T-cell (primary cell): Measurements from ENCODE around the gene ATP5IF1. TPM values are rescaled to one million over a fixed set of nuclear protein-coding genes. Genes with fewer than 3 reads are reported as not detected.

Source experiments
- ATAC-seq, 4 experiments: fragments of 200-7000 bp in 3 of 4; fragments of 150-1000 bp in 1 of 4; cut with Tn5 transposase; replicated peaks in 1 of 4; 1 replicate in 3 of 4; 2 replicates in 1 of 4; pipeline ENCODE4 v1.10.0; 2021; ENCODE audit warnings: moderate library complexity in 3 of 4, mild to moderate bottlenecking in 2 of 4, moderate number of reproducible peaks in 1 of 4
- CTCF ChIA-PET, 2 donors: fragments of 300-600 bp; sonication (Branson Sonifier 250); formaldehyde crosslinking; loops; one replicate each; lab custom pipeline; 2022; ENCODE audit warnings: antibody characterized with exemption in 2 of 2; lab: Charles Lee
- POLR2A ChIA-PET, 2 donors: fragments of 300-600 bp; sonication (Branson Sonifier 250); formaldehyde crosslinking; loops; one replicate each; lab custom pipeline; 2022; ENCODE audit warnings: antibody characterized with exemption in 2 of 2; lab: Charles Lee
- DNase-seq, 35 experiments: peaks; one replicate each; pipeline versions ENCODE4 v3.0.0 to v3.0.0-alpha.2; 2013 to 2023
- H3K27ac ChIP-seq: one replicate; pipeline ENCODE4 v1.5.1; 2013; ENCODE audit warnings: low read length
- H3K27me3 ChIP-seq, 2 experiments: replicated peaks in 1 of 2; 1 replicate in 1 of 2; 2 replicates in 1 of 2; pipeline versions ENCODE4 v1.6.1 to v1.7.0; 2013; ENCODE audit warnings: low read length in 1 of 2, mixed read lengths in 1 of 2; ENCODE audit not compliant: control insufficient read depth in 2 of 2, insufficient read depth in 2 of 2; ENCODE audit errors: extremely low read depth in 1 of 2
- H3K36me3 ChIP-seq, 2 donors: 1 replicate in 1 of 2; 2 replicates in 1 of 2; pipeline versions ENCODE4 v1.6.1 to v1.7.0; 2013; ENCODE audit warnings: low read length in 1 of 2; ENCODE audit not compliant: control insufficient read depth in 2 of 2, insufficient read depth in 1 of 2; ENCODE audit errors: extremely low read depth in 1 of 2
- H3K4me1 ChIP-seq, 2 experiments: 1 replicate in 1 of 2; 2 replicates in 1 of 2; pipeline versions ENCODE4 v1.6.1 to v1.7.0; 2013; ENCODE audit warnings: low read length in 2 of 2, mixed read lengths in 1 of 2; ENCODE audit not compliant: insufficient read depth in 2 of 2, control insufficient read depth in 1 of 2; ENCODE audit errors: extremely low read depth in 1 of 2
- H3K4me3 ChIP-seq, 2 donors: 1 replicate in 1 of 2; 2 replicates in 1 of 2; pipeline versions ENCODE4 v1.5.1 to v1.7.0; 2013; ENCODE audit warnings: mild to moderate bottlenecking in 2 of 2, low read length in 1 of 2, moderate library complexity in 1 of 2; ENCODE audit not compliant: control insufficient read depth in 1 of 2; ENCODE audit errors: extremely low read depth in 1 of 2
- H3K9me3 ChIP-seq: 2 replicates; pipeline ENCODE4 v1.7.0; 2013
- H3K27ac Mint-ChIP-seq, 2 donors: one replicate each; pipeline ENCODE4 v1.8.0; 2020 to 2021; ENCODE audit warnings: mild to moderate bottlenecking in 2 of 2, mixed read lengths in 2 of 2
- H3K27me3 Mint-ChIP-seq, 2 donors: one replicate each; pipeline ENCODE4 v1.8.0; 2021 to 2022; ENCODE audit warnings: mixed read lengths in 2 of 2
- H3K36me3 Mint-ChIP-seq: one replicate; pipeline ENCODE4 v1.8.0; 2021; ENCODE audit warnings: mixed read lengths
- H3K4me1 Mint-ChIP-seq, 3 donors: one replicate each; pipeline ENCODE4 v1.8.0; 2020 to 2022; ENCODE audit warnings: mixed read lengths in 3 of 3, mild to moderate bottlenecking in 1 of 3
- H3K4me3 Mint-ChIP-seq, 3 donors: one replicate each; pipeline ENCODE4 v1.8.0; 2020 to 2022; ENCODE audit warnings: mild to moderate bottlenecking in 3 of 3, mixed read lengths in 3 of 3, moderate library complexity in 3 of 3
- H3K9me3 Mint-ChIP-seq, 3 donors: one replicate each; pipeline ENCODE4 v1.8.0; 2020 to 2022; ENCODE audit warnings: mixed read lengths in 3 of 3
- WGBS: methylation state at CpG from one replicate; pipeline ENCODE4 v1.1.5; 2013; ENCODE audit warnings: missing lambda C conversion rate; ENCODE audit not compliant: insufficient coverage; 5-methylcytosine and 5-hydroxymethylcytosine counted together
- total RNA-seq, 35 experiments: library from RNA in 6 of 35; stranded (reverse) in 6 of 35; fragments of 120-200 nt in 1 of 35; gene quantifications; one replicate each; pipeline versions ENCODE4 v1.2.1 to v1.2.4 and lab custom pipeline; 2013 to 2026

The ATP5IF1 gene
- total RNA-seq (100 to 1,000 TPM in 1 of 5 donors, 10 to 100 TPM in 4; 74.4 to 106 (median 93.5) TPM), total RNA-seq (lab: John Stamatoyannopoulos, UW) (10.2 to 60.0 (median 43.0) reads per million in 29 experiments)
- total RNA-seq (2013), result 83.1 TPM

DNA sequence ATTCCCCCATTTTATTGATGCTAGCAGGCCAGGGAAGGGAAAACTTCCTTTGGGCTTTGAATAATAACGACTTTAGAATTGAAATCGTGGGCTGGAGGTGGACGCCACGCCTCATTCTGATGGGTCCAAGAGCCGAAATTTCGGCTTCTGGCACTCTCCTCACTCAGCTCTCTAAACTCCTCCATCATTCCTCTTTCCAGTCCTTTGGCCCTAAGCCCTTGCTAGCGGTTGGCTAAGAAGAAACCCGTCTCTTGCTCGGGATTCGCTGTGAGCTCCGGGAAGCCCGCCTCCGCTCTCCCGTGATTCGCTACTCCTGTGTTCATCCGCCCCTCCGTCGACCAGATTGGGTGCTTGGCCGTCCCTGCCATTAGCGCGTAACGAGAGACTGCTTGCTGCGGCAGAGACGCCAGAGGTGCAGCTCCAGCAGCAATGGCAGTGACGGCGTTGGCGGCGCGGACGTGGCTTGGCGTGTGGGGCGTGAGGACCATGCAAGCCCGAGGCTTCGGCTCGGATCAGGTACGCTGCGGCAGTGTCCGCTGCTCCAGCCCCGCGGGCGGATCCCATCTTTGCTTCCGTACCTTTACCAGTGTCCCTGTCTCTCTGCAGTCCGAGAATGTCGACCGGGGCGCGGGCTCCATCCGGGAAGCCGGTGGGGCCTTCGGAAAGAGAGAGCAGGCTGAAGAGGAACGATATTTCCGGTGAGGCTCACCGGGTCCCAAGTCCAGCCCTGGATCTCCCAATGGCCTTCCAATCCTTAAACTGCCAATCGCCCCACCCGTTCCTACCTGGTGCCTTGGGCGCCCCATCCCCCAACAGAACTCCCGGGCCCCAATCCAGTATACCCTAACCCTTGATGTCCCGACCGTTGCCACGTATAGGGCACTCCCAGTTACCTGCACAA is at the start of gene ATP5IF1:
Gene ATP5IF1 (plus strand): TSS at position 370 of the 901 bp plus-strand sequence. CDS start 60 bp downstream, at position 430.
- Mint-ChIP-seq H3K36me3 (peaks cover 3% of the 10 kb centered on the region), H3K27me3 (no peaks in the 10 kb centered on the region), H3K4me3 (no peak within 1 kb of the TSS), H3K9me3 (no peaks in the 10 kb centered on the region), H3K27ac (no peak within 1 kb of the TSS), H3K4me1 (peaks cover 21 to 28% (median 23%) of the 10 kb centered on the region in 3 donors)
- H3K27me3 ChIP-seq, result no peaks in the 10 kb centered on the region
- ChIA-PET CTCF (interaction anchor here (0.6 to 1.7 kb wide), 7 partner anchors 10 to 681 kb away, joined by 3 to 20 read pairs (median 4); partner anchors contain the start of genes EYA3 (in 1 of the 2) and YTHDF2 (in 1 of the 2)), POLR2A (interaction anchor here (0.6 to 2.5 kb wide), 7 partner anchors 8 to 1684 kb away, joined by 3 to 37 read pairs (median 4); partner anchors contain the start of gene MED18 (in 1 of the 2))
- H3K36me3 ChIP-seq, result peaks cover 0 to 6% of the 10 kb centered on the region in 2 donors
- H3K4me1 ChIP-seq, result peaks cover 18 to 43% of the 10 kb centered on the region in 2 experiments
- peak within 1 kb of the TSS; percentile 83 for H3K27ac ChIP-seq
- H3K9me3 ChIP-seq, result no peaks in the 10 kb centered on the region
- under 1% methylated on average over 60 of the region's 60 CpGs for WGBS
- peak; percentile 80 to 97 (median 94) for DNase-seq
- ATAC-seq, result peak; percentile 95 to 97 (median 97)
- peak within 1 kb of the TSS; percentile 97 to 99 for H3K4me3 ChIP-seq

DNA sequence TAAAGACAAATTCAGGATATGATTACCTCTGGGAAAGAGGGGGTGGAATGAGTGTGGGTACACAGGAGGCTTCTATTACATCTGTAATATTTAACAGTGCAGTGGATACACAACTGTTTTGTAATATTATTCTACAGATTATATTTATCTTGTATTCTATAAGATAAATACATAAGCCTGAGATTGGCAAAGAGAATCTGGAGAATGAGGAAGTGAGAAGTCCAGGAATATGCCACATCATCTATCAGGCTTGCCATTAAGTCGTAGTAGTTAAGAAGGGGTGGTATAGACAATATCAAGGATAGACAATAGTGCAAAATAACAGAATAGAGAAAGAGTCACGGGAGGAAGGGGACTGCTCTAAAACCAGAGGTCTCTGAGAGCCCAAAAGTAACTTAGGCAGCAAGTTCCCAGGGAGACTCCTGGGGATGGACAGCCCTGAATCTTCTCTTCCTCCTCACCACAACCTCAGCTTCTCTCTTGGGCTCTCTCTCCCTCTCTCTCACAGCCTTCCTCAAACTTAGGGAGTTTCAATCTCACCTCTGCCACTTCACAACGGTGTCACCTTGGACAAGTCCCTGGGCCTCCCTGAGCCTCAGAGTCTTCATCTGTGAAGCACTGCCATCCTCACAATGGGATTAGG is 45.5 kb upstream of the ATP5IF1 start:
- Histone ChIP-seq H3K4me1 (peaks cover 0 to 19% of the 10 kb centered on the region in 2 experiments), H3K9me3 (no peaks in the 10 kb centered on the region), H3K4me3 (no peak overlapping the region), H3K27ac (no peak overlapping the region), H3K27me3 (no peaks in the 10 kb centered on the region), H3K36me3 (peaks cover 0 to 3% of the 10 kb centered on the region in 2 donors)
- ChIA-PET CTCF (no interaction called here), POLR2A (no interaction called here)
- Mint-ChIP-seq H3K4me1 (no peaks in the 10 kb centered on the region), H3K9me3 (no peaks in the 10 kb centered on the region), H3K27me3 (no peaks in the 10 kb centered on the region), H3K27ac (no peak overlapping the region), H3K4me3 (no peak overlapping the region), H3K36me3 (peaks cover 9% of the 10 kb centered on the region)
- no peak for DNase-seq
- ATAC-seq, result no peak
- 56% methylated on average over 1 of the region's 3 CpGs for WGBS

DNA sequence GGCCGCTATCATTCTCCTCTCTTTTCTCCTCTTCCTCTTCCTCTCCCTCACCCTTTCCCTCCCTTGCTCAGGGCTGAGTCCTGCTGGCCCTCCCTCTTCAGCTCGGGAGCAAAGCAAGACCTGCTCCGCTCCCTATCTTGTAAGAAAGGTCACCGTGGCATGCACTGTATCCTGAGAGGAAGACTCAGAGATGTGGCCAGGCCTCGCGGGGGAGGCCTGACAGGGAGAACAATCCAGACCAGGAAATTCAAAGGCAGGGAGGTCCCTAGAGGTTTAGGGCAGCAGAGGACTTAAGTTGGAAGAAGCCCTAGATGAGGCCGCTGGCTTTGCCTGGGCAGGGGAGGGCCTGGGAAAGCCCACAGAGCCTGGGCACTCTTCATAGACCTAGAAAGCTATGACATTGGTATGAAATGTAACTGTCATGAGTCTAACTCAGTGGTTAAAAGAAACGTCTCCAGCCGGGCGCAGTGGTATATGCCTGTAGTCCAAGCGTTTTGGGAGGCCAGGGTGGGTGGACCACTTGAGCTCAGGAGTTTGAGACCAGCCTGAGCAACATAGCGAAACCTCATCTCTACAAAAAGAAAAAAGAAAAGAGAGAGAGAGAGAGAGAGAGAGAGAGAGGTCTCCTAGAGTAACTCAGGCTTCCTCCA is 44.8 kb upstream of the ATP5IF1 start:
- H3K27ac Mint-ChIP-seq, result no peak overlapping the region

DNA sequence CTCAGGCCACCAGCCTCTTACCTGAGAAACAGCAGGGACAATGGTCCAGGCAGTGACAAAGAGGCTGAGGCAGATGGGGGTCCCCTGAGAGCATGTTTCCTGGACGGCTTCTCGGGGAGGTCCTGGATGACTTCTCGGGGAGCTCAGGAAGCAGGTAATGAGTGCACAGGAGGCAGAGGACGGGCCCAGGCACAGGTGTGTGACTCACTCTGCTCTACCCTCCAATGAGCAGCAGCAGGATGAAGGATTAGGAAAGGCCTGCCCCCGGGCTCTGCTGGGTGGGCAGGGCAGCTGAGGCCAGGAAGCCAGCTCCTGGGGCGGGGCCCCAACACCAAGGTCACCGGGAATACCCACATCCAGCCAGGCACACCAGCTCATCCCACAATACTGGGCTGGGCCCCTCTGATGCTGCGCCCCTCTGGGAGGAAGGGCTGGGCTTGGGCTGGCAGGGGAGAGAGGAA is 42.2 kb upstream of the ATP5IF1 start:
- Mint-ChIP-seq H3K9me3 (no peaks in the 10 kb centered on the region), H3K36me3 (peaks cover 20% of the 10 kb centered on the region), H3K27ac (no peak overlapping the region), H3K4me3 (no peak overlapping the region), H3K4me1 (peaks cover 12 to 19% (median 18%) of the 10 kb centered on the region in 3 donors), H3K27me3 (no peaks in the 10 kb centered on the region)
- H3K4me3 ChIP-seq, result no peak overlapping the region
- no peak for DNase-seq
- ChIA-PET CTCF (no interaction called here), POLR2A (no interaction called here)
- no peak for ATAC-seq
- H3K9me3 ChIP-seq, result no peaks in the 10 kb centered on the region
- WGBS, result 93% methylated on average over 4 of the region's 8 CpGs
- peaks cover 3 to 10% of the 10 kb centered on the region in 2 donors for H3K36me3 ChIP-seq
- H3K27me3 ChIP-seq, result peaks cover 0 to 3% of the 10 kb centered on the region in 2 experiments
- H3K4me1 ChIP-seq, result peaks cover 0 to 52% of the 10 kb centered on the region in 2 experiments
- no peak overlapping the region for H3K27ac ChIP-seq

More for the DNA sequence above, 44.8 kb upstream of the ATP5IF1 start:
- H3K27me3 ChIP-seq, result no peaks in the 10 kb centered on the region
- no peaks in the 10 kb centered on the region for H3K4me1 Mint-ChIP-seq
- ChIA-PET POLR2A (interaction anchor here in 1 of 2 donors (0.7 kb wide), 1 partner anchor 38 kb away, joined by 6 read pairs; no protein-coding TSS in a partner anchor), CTCF (interaction anchor here in 1 of 2 donors (0.5 kb wide), 1 partner anchor 248 kb away, joined by 3 read pairs; no protein-coding TSS in a partner anchor)
- peaks cover 9% of the 10 kb centered on the region for H3K36me3 Mint-ChIP-seq
- H3K9me3 Mint-ChIP-seq, result no peaks in the 10 kb centered on the region
- no peak overlapping the region for H3K27ac ChIP-seq
- WGBS, result 97% methylated on average over 7 of the region's 12 CpGs
- peaks cover 0 to 3% of the 10 kb centered on the region in 2 donors for H3K36me3 ChIP-seq
- no peaks in the 10 kb centered on the region for H3K27me3 Mint-ChIP-seq
- no peak overlapping the region for H3K4me3 Mint-ChIP-seq
- H3K4me3 ChIP-seq, result no peak overlapping the region
- ATAC-seq (no peak), DNase-seq (no peak)
- H3K9me3 ChIP-seq, result no peaks in the 10 kb centered on the region
- peaks cover 0 to 26% of the 10 kb centered on the region in 2 experiments for H3K4me1 ChIP-seq

DNA sequence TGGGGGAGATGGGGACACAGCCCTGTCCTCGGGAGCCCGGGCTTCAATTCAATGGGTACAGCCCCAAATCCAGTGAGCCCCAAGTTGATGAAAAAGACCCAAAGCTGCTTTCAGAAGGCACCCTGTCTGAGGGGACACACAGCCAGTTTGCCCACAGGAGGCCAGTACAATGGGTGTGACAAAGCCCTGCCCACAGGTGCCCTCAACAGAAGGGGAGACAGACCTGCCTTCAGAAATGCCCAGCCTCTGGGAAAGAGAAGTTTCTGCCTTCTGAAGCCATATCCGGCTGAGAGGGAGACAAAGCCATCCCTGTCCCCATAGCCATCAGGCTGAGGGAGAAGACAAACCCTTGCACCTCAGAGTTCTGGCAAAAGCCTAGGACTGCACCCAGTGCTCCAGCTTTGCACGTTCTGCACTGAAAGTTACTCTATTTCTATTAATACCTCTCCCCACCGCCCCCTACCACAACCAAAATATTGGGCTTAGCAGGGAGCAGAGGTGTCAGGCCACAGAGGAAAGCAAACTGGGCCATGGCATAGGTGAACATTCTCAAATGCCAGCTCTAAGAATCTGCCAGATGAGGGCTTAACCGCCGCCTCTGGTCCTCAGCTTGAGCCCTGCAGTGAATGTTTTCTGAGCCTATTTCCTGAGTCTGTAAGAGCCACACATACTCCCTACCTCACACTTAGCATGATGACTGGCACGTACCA is 41.4 kb upstream of the ATP5IF1 start:
- Mint-ChIP-seq H3K27me3 (no peaks in the 10 kb centered on the region), H3K36me3 (peaks cover 27% of the 10 kb centered on the region), H3K9me3 (peaks cover 4% of the 10 kb centered on the region in 3 donors), H3K27ac (no peak overlapping the region), H3K4me1 (peaks cover 20 to 26% (median 25%) of the 10 kb centered on the region in 3 donors), H3K4me3 (no peak overlapping the region)
- no peak for DNase-seq
- no peak for ATAC-seq
- Histone ChIP-seq H3K4me3 (no peak overlapping the region), H3K9me3 (no peaks in the 10 kb centered on the region), H3K4me1 (peaks cover 6 to 59% of the 10 kb centered on the region in 2 experiments), H3K36me3 (peaks cover 3 to 13% of the 10 kb centered on the region in 2 donors), H3K27me3 (peaks cover 0 to 3% of the 10 kb centered on the region in 2 experiments), H3K27ac (no peak overlapping the region)
- CTCF ChIA-PET, result no interaction called here
- POLR2A ChIA-PET, result interaction anchor here in 1 of 2 donors (0.5 kb wide), 1 partner anchor 37 kb away, joined by 3 read pairs; no protein-coding TSS in a partner anchor
- 70% methylated on average over 7 of the region's 8 CpGs for WGBS
